Hepatocyte (in vitro differentiated cells): ENCODE data around the gene SHROOM1.

ENCODE experiments used
- EZH2 ChIP-seq: fragments of 200-600 bp; sonication (generic); IDR thresholded peaks from 2 replicates; pipeline ENCODE4 v1.6.1; 2016; ENCODE audit warnings: antibody characterized with exemption, mild to moderate bottlenecking, borderline replicate concordance
- EZH2phosphoT487 ChIP-seq: fragments of 200-600 bp; sonication (generic); IDR thresholded peaks from one replicate; pipeline ENCODE4 v1.6.1; 2018; ENCODE audit warnings: antibody characterized with exemption, mild to moderate bottlenecking, low read depth, moderate library complexity; ENCODE audit not compliant: unreplicated experiment, severe bottlenecking
- TF ChIP-seq, protein P1 (sequence below): fragments of 200-600 bp; sonication (generic); IDR thresholded peaks from 2 replicates; pipeline ENCODE4 v1.5.1; 2016; ENCODE audit warnings: antibody characterized with exemption, mild to moderate bottlenecking; ENCODE audit not compliant: poor library complexity

DNA sequence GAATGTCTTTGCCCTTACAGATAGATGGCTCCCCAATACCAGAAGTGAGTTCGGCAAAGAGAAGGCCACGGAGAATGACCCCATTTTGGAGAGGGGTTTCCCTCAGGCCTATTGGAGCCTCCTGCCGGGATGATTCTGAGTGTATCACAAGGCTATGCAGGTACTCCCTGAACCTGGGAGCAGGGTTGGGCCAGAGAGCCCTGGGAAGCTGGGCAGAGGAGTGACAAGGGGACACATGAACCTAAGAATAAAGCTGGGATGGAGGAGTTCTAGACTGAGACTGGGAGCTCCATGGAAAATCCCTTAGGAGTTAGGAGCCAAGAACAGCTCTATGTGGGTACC, 43.5 kb upstream of the SHROOM1 start:
- TF ChIP-seq, protein P1, sequence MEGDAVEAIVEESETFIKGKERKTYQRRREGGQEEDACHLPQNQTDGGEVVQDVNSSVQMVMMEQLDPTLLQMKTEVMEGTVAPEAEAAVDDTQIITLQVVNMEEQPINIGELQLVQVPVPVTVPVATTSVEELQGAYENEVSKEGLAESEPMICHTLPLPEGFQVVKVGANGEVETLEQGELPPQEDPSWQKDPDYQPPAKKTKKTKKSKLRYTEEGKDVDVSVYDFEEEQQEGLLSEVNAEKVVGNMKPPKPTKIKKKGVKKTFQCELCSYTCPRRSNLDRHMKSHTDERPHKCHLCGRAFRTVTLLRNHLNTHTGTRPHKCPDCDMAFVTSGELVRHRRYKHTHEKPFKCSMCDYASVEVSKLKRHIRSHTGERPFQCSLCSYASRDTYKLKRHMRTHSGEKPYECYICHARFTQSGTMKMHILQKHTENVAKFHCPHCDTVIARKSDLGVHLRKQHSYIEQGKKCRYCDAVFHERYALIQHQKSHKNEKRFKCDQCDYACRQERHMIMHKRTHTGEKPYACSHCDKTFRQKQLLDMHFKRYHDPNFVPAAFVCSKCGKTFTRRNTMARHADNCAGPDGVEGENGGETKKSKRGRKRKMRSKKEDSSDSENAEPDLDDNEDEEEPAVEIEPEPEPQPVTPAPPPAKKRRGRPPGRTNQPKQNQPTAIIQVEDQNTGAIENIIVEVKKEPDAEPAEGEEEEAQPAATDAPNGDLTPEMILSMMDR, result no peak
- TF ChIP-seq EZH2, result no peak
- TF ChIP-seq EZH2phosphoT487, result no peak
